Stimulated activated CD4-positive, alpha-beta T cell treated with anti-CD3 and anti-CD28 coated beads, TNF-alpha, amount 100 ng/mL, for 24 hours (primary cell): ENCODE data around the gene MLEC.
A peak's percentile ranks its signal among the peaks of the same experiment; 100 is the strongest.

ENCODE experiments used
- DNase-seq, 3 experiments: peaks; one replicate each; pipeline ENCODE4 v3.0.0-alpha.2; 2020; ENCODE audit warnings: low read depth in 3 of 3

MLEC gene

DNA sequence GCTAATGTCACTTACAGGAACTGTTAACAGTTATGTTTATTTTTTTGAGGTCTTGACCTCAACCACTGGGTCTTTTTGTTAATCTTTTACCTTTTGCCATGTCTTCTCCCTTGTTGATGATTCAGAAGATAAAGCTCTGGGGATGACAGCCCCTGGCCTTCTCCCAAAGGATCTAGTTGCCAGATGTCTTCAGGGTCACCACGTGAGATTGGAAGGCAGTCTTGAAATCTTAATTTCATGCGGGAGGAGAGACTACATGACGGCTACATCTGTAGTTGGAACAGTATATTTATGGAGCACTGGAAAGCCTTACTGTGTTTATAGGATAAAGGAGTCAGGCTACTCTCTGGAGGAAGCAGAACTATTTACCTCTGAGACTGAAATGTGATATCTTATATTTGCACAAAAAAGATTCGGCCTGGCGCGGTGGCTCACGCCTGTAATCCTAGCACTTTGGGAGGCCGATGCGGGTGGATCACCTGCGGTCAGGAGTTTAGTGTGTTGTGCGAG, 5.6 kb downstream of the MLEC start:
- no peak for DNase-seq

DNA sequence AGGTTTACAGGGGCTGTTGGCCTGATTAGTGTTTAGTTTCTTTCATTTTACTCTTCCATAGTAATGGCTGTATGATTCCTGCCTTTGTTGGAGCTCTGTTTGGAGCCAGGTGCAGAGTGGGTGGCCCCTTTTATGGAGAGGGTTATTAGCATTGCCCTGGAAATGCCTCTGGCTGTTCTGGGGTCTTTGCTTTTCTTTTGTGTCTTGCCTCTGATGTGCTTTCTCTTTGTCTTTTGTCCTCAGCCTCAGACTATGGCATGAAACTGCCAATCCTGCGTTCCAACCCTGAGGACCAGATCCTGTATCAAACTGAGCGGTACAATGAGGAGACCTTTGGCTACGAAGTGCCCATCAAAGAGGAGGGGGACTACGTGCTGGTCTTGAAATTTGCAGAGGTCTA, 6.9 kb downstream of the MLEC start:
- no peak for DNase-seq

DNA sequence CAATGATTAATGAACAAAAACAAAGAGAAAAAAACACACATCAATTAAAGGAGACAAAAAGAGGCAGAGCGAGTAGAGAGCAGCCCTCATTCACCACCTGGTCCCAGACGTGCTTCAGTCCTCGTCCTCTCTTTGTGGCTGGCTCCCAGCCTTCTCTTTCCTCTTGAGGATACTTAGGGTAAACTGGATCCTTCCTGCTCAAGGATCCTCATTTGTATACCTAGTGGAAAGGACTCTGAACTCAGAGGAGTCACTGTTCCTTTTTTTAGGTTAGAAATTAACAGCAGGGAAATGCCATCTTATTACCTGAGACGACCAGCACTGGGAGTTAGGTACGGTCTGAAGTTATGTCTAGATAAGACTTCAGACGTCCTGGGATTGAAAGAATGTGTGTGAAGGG, 9.7 kb downstream of the MLEC start:
- DNase-seq, result no peak

DNA sequence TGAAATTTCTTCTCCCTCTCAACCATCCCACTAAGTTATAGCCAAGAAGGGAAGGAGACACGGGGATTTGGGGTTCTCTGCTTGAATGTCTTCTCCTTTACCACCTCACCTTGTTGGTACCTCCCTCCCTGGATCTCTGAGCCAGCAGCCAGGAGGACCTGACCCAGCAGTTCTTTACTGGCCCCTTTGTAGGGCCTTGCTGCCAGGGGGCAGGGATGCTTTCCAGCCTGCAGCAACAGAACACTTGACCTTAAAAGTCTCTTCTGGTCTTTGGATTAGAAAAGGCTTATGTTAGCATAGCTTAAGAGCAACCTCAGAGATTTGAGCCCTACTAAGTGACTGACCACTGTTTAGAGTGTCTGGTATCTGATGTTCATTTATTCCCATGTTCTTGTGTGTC, 10.4 kb downstream of the MLEC start:
- DNase-seq, result no peak

DNA sequence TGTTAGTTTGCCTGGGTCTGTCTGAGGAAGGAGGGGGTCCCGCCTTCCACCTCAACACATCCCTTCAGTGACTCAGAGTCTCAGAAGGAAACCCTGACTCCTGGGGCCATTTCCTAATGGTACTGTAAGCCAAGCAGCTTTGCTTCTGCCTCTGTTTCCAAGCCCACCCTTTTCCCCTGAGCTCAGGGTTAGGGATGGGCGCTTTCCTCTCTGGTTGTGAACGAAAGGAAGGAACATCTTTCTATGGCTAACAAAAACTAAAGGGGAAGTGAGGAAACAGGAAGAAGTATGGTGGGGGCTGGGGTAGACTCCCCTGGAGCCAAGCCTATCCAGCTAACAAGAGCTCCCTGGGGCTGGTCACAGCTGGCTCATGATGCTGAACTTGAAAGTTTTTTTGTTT, 11.7 kb downstream of the MLEC start:
- DNase-seq, result no peak

DNA sequence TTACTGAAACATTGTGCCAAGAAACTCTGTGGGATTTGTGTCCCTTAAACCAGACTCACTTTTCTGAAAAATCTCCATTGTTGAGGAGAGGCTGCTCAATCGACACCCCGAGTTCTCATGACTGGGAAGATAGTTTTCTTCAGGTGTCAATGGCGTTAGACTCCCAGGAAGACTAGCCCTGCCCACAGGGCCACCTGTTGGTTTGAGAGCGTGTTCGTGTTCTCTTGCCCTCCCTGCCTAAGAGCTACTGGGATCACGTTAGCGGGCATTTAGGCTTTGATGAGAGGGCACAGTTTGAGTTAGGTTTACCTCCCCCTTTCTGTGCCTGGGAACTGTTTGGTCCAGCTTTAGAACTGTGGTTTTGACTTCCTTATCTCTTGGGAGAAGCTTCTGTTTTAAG, 12.6 kb downstream of the MLEC start:
- DNase-seq, result no peak

DNA sequence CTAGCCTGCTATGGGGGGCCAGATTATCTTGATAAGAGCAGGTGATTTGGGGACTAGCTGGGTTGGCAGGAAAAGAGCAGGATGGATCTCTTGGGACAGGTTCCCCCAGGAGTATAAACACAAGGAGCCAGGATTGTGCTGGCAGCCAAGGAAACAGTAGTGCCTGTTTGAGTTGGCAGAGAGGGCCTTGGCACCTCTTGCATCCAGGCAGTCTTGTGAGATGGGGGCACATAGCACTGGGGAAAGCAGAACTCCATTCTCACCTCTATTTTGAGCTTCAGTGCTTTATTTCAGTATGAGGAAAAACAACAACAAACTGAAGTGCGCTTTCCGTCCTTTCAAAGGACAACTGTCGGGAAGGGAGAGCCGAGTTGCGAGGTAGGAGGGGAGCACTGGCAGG, 13.9 kb downstream of the MLEC start:
- DNase-seq, result no peak

DNA sequence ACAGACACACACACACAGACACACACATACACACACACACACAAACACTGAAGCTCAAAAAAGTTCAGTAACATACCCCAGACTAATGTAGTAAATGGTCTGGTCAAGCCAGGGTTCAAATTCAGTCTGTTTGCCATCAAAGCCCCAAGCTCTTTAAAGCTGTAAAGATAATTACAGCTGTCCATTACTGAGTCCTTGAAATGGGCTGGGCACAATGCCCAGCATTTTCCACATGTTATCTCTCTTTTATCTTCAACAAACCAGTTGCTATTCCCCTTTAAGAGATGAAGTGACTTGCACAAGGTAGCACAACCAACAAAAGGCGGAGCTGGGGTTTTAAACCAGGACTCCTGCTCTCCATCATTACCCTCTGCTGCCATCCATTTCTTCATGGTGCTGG, 15.7 kb downstream of the MLEC start:
- no peak for DNase-seq

DNA sequence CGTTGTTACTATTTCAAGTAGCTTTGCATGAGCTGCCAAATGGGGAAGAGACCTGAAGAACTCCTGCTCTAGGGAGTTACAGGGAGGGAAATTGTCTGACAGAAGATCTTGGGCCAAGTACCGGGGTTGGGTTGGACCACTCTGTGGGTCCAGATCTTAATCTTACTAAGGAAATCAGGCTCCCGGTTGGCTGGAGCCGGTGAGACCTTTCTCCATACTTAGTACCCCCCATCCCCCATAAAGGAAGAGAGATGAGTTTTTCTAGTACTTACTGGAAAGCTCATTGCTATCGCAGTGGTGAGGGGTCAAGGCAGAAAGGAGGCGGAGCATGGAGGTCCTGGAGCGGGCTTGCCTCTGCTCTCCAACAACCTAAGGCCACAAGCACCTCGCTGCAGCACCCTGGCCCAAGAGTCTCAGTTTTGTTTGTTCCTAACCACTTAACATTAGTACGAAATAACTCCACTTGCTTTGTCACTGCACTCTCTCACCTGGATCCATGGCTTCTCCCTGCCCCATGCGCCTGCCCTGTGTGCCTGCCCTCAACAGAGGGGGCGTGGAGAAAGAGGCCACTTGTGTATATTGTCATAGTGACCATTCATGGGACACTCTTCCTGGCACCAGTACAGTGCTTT, 16.5 kb downstream of the MLEC start:
- no peak for DNase-seq

DNA sequence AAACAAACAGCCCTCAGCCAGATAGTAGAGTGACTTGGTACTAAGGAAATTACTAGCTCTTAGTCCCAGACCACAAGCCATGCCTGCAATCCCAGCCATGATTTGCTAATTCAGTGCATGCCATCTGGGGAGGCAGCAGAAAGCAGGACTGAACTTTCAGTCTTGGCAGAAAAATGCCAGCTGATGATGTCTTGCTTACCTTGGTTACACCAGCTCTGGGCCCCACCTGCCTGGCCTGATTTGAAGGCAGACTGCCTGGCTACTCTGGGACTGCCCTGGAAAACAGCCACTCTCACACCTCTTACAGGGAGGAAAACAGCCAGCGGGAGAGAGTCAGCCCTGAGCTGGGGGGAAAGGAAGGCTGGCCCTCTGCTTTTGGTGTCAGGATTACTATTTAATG, 18.7 kb downstream of the MLEC start:
- no peak for DNase-seq

DNA sequence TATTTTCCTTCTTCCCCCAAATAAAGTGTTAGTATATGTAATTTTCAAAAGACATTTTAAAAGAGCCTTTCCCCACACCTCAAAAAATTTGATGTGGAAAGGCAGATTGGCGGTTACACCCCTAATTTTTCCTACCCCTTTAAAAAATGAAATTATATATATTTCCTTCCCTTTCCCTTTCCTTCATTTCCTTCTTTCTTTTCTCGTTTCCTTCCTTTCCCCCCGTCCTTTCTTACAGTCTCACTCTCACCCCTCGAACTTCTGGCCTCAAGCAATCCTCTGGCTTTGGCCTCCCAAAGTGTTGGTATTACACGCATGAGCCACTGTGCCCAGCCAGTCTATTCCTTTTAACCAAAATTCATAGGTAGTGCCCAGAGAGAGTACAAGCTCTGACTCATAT, 19.1 kb downstream of the MLEC start:
- no peak for DNase-seq

DNA sequence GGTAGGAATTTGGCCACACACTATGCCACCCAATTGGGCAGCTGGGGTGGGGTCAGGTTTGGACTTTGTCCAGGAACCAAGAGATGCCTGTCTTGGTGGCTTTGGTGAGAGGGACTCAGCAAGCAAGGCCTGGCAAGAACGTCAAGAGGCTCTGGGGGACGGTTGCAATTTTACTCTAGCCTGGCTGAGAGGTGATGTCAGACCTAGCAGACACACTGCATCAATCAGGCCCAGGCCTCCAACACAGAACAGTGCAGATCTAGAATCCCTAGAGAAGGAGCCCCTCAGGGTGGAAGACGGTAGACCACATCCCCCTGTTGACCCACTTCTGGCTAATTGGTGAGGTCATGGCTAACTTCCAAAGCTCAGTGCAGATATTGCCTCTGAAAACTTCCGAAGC, 21.7 kb downstream of the MLEC start:
- no peak for DNase-seq

DNA sequence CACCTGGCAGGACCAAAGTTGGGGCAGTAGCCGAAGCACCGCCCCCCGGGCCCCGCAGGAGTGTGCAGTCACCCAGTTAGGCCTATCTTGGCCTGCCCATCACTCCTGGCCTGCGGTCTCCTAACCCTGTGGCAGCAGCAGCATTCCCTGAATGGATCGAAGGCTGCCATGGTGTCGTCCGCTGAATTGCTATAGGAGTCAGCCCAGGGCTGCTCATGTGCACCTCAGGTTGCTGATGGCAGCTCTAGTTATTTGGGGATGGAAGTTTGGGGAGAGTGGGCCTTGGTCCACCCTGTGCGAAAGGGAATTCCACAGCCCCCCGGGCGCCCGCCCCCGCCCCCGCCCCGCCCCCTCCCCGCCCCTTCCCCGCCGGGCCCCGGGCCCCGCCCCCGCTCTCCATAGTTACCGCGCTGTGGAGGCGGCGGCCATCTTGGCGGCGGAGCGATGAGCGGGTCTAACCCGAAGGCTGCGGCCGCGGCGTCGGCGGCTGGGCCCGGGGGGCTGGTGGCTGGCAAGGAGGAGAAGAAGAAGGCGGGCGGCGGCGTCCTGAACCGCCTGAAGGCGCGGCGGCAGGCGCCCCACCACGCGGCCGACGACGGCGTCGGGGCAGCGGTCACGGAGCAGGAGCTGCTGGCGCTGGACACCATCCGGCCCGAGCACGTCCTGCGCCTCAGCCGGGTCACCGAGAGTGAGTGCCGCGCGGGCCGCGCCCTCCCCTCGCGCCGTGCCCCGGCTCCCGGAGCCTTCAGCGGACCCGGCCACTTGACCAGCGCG, 23.3 kb downstream of the MLEC start, which contains the start of gene UNC119B:
UNC119B (plus strand) TSS at position 428 of the 774 bp plus-strand sequence; CDS start at position 445, 17 bp downstream.
- DNase-seq, result peak; percentile 46 to 73 (median 67)

DNA sequence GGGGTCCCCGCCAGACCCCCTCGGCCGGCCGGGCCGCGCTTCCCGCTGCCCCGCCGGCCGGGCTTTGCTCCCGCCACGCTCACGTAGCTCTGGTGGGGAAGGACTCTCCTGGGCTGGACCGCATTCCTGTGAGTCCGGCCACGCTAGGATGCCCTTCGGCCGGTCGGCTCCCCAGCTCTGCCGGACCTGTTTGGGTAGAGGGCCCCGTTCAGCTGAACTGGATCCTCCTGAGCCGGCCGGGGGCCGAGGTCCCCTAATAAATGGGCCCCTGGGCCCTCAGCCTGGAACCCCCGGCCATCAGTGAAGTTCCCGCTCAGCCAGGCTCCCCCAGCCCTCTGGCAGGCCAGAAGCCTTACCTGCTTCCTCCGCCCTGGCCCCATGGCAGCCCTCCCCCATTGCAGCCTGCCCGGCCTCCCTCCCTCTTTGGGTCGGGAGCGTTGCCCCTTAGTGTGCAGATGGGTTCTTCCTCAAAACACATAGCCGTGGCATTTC, 23.9 kb downstream of the MLEC start:
- DNase-seq, result peak in 1 of 3 experiments; percentile 32

DNA sequence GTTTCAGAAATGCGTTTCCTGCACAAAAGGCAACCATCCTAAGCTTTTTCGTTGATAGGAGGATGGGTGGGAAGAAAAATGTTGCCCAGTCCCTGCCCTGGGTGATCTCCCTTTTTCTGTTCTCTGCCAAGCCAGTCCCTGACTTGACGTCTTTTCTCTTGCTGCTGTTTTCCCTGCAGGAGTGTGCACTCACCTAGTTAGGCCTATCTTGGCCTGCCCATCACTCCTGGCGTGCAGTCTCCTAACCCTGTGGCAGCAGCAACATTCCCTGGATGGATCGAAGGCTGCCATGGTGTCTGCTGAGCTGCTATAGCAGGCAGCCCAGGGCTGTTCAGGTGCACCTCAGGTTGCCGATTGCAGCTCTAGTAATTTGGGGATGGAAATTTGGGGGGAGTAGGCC, 24.5 kb downstream of the MLEC start:
- no peak for DNase-seq

DNA sequence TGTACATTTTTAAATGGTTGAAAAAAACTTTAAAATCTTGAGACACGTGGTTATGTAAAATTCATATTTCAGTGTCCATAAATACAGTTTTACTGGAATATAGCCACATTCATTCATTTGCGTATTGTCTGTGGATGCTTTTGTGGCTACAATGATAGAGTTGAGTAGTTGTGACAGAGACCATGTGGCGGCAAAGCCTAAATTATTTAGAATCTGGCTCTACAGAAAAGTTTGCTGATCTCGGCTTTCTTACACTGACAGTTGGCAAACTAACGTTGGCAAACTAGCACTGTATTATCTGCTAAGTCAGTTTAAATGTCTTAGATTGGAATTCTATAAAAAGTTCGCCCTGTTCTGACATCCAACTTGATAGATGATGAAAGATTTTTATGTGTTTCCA, 25.7 kb downstream of the MLEC start:
- DNase-seq, result no peak

DNA sequence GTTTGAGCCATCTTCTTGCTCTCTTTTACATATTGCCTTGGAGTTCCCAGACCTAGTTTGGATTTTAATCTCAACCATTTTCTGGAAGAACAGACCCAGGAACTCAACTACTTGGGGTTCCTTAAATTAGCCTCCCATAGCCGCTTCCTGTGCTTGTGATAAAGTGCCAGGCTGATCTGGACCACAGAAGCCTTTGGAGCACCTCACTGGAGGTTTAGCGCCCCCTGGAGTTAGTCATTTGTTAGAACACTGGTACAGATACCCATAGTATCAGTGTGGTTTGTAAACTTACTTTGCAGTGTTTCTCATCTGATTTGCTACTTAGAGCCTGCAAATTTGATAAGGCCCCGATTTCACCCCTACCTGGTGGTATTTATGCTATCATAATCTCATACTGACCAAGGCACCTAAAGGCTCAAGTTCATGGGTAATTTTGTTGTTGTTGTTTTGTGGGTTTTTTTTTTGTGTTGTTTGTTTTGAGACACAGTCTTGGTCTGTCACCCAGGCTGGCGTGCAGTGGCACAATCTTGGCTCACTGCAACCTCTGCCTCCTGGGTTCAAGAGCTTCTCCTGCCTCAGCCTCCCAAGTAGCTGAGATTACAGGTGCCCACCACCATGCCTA, 27.0 kb downstream of the MLEC start:
- peak; percentile 49 to 78 (median 54) for DNase-seq

DNA sequence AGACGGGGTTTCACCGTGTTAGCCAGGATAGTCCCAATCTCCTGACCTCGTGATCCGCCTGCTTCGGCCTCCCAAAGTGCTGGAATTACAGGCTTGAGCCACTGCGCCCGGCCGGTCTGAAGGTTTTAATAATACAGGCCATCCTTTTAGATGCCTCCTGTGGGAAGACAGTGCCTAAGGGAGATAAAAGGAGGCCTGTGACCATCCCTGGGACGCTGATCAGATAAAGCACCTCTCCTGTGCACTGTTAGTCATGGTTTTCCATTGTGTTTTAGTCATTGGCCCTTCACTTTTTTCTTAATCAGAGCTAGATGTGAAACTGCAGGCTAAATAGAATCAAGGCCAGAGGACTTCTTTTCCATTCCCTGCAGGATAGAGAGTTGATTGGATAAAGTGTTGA, 31.1 kb downstream of the MLEC start:
- no peak for DNase-seq

DNA sequence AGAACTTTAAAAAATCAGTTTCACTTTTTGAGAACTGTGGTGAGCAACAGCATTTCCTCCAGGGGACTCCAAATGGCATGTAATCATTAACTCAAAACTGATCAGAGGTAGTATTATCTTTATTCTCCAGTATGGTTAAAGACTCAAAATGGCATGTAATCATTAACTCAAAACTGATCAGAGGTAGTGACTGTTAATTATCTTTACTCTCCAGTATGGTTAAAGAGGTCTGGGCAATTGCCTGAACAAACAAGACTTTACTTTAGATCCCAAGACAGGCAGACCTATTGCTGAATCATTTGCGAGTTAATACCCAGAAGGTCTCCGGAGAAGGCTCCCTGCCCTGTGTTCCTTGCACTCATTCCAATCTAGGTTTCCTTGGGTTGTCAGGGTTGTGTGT, 32.1 kb downstream of the MLEC start:
- DNase-seq, result no peak

DNA sequence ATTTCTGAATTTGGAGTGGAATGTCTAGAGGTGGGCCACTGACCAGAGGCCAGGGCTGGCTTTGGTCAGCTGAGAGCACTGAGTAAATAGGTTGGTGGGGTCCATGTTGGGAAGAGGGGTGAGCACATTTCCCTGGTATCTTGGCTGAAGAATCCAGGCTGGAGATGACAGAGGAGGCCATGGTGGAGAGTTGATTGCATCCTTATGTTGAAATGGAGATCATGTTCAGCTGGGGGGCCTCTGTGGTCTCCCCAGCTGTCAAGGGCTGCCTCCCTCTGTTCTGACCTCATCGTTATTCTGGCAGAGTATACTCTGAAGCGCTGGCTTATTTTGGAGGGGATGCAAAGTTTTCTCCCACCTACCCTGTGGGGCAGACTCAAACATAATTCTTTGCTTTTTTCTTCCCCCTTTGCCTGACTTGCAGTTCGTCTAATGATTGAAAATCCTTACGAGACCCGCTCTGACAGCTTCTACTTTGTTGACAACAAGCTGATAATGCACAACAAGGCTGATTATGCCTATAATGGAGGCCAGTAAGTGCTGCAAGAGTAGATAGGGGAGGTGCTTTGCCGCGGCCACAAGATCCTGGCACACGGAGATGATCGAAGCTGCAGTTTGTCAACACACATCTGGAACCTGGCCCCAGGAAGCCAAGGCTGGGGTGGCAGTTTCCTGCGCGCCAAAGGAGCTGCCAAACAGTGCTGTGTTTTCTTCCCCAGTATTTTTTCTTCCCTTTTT, 32.7 kb downstream of the MLEC start:
- no peak for DNase-seq

DNA sequence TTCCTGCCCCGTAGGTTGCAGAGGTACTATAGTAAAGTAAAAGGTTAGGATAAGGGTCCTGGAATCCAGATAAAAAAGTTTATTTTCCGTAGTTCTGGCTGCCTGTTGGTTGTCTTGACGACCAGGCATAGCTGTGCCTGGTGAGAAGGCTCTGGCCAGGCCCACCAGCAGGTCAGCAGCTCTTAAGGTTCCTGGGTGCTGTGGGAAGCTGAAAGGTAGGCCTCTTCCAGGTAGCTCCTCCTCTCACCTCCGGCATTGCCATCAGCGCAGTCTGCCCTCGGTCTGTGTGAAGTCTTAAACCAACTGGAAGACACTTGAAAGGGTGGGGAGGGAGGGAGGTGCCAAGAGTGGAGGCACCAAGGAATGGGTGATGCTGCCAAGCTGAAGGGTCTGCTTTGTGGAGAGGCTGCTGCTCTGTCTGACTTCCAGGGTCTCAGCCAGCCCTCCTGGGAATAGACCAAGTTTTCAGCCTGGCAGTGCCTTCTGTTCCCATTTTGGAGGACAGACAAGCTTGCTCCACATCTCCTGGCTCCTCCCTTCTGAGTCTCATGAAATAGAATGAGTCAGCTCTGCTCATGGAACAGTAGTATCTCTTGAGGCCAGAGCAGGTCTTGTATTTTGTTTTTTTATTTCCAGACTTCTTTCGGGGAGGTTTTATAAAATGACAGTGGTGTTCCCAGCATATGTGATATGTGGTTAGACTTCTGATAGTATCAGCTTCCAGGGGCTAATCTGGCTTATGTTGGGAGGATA, 33.5 kb downstream of the MLEC start:
- DNase-seq, result no peak
